Ectodermal cell (in vitro differentiated cells): Measurements from ENCODE around the gene MCAM. TPM values are rescaled to one million over a fixed set of nuclear protein-coding genes. Genes with fewer than 3 reads are reported as not detected.

Experiments
- H3K27ac ChIP-seq: 2 replicates; pipeline ENCODE4 v1.7.0; 2013; ENCODE audit warnings: mild to moderate bottlenecking, low read depth, low read length; ENCODE audit not compliant: insufficient read depth, poor library complexity, severe bottlenecking
- H3K27me3 ChIP-seq: 2 replicates; pipeline ENCODE4 v1.7.0; 2013; ENCODE audit warnings: mild to moderate bottlenecking, low read length; ENCODE audit not compliant: insufficient read depth, control insufficient read depth, poor library complexity, severe bottlenecking
- H3K36me3 ChIP-seq: one replicate; pipeline ENCODE4 v1.7.0; 2013; ENCODE audit warnings: low read length; ENCODE audit not compliant: control insufficient read depth, insufficient read depth
- H3K4me1 ChIP-seq: one replicate; pipeline ENCODE4 v1.7.0; 2013; ENCODE audit warnings: low read length; ENCODE audit not compliant: control insufficient read depth, insufficient read depth
- H3K4me3 ChIP-seq: 2 replicates; pipeline ENCODE4 v1.7.0; 2013; ENCODE audit warnings: low read depth, low read length, control low read depth; ENCODE audit not compliant: insufficient read depth
- H3K9me3 ChIP-seq: 2 replicates; pipeline ENCODE4 v1.7.0; 2013; ENCODE audit warnings: mild to moderate bottlenecking, low read length, moderate library complexity; ENCODE audit not compliant: control insufficient read depth
- WGBS, 2 experiments: methylation state at CpG; one replicate each; pipeline ENCODE4 v1.1.7; 2013; ENCODE audit warnings: missing lambda C conversion rate in 2 of 2; 5-methylcytosine and 5-hydroxymethylcytosine counted together
- polyA plus RNA-seq, 4 experiments: library from polyadenylated mRNA; stranded (reverse); fragments of 50-300 nt; gene quantifications; one replicate each; pipeline ENCODE4 v1.2.3, GENCODE V29; 2013

MCAM gene, protein sequence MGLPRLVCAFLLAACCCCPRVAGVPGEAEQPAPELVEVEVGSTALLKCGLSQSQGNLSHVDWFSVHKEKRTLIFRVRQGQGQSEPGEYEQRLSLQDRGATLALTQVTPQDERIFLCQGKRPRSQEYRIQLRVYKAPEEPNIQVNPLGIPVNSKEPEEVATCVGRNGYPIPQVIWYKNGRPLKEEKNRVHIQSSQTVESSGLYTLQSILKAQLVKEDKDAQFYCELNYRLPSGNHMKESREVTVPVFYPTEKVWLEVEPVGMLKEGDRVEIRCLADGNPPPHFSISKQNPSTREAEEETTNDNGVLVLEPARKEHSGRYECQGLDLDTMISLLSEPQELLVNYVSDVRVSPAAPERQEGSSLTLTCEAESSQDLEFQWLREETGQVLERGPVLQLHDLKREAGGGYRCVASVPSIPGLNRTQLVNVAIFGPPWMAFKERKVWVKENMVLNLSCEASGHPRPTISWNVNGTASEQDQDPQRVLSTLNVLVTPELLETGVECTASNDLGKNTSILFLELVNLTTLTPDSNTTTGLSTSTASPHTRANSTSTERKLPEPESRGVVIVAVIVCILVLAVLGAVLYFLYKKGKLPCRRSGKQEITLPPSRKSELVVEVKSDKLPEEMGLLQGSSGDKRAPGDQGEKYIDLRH
- 22.8 TPM for polyA plus RNA-seq (2013, experiment 1 of 4)
- 36.1 TPM for polyA plus RNA-seq (2013, experiment 2 of 4)
- 21.1 TPM for polyA plus RNA-seq (2013, experiment 3 of 4)
- 23.8 TPM for polyA plus RNA-seq (2013, experiment 4 of 4)

DNA sequence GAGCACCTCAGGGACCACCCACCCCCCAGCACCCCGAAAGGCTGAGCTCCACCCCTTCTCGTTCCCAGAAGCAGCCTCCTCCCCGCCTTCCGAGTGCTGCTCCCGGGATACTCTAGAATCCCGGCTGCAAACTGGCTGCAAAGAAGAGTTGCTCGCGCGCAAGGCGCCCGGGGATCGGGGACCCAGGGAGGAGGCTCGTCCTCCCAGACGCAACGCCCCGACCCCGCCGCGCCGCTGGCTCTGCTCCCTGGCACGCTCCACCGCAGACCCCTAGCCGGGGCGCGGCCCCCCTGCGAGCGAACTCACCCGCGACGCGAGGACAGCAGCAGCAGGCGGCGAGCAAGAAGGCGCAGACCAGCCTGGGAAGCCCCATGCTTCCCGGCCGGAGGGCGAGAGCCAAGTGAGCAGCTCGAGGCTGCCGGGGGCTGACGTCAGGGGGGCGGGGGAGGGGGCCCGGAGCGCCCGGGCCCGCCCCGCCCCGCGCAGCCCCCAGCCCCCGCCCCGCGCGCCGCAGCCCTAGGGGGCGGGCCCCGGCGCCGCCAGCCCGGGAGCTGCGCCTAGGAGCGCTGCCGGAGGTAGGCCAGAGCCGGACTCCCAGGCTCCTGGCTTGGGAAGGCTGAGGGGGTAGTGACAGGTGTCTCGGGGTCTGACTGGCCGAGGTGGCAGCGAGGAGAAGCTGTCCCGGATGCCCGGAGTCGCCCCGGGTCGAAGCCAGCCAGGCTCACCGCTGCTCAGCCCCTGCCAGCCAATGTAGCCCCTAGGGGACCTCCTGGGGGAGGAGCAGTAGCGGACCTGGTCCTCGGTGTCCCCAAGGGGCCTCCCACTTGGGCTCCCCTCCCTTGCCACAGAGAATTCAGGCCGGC is at the start of gene MCAM:
Gene MCAM (minus strand): TSS at position 402 of the 863 bp plus-strand sequence. CDS start 29 bp downstream, at position 373.
- H3K27ac ChIP-seq: no peak within 1 kb of the TSS
- H3K4me3 ChIP-seq: peak within 1 kb of the TSS; percentile 41
- H3K27me3 ChIP-seq: peaks cover 32% of the 10 kb centered on the region
- H3K36me3 ChIP-seq: peaks cover 3% of the 10 kb centered on the region
- 1% methylated on average over 74 of the region's 74 CpGs for WGBS, 2 experiments
- no peaks in the 10 kb centered on the region for H3K9me3 ChIP-seq
- H3K4me1 ChIP-seq: peaks cover 52% of the 10 kb centered on the region

DNA sequence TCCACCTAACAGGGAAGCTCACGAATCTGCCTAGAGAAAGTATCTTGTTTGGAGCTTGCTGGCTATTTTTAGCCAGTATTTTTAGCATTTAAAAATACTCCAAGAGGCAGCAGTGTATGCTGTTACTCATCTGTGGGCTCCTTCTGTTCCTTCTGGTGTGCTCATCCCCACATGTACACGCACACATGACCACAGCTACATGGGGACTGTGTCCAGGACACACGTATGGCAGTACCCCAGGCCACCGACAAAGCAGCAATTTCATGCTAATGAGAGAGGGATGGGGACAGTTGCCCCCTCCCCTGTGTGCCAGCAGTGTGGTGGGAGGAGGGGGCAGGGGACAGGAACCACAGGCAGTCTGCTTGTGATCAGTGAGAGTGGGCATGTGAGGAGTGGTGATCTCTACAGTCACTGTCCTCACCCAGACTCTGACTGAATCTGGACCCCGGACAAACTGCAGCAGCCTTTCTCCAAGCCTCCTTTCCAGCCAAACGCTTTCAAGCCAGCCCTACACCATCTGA is 48.2 kb upstream of the MCAM start:
- no peaks in the 10 kb centered on the region for H3K9me3 ChIP-seq
- WGBS, 2 experiments: 77 to 81% methylated on average over 6 of the region's 6 CpGs
- H3K4me3 ChIP-seq: no peak overlapping the region
- H3K4me1 ChIP-seq: peaks cover 56% of the 10 kb centered on the region
- peaks cover 38% of the 10 kb centered on the region for H3K27me3 ChIP-seq
- H3K36me3 ChIP-seq: no peaks in the 10 kb centered on the region
- H3K27ac ChIP-seq: no peak overlapping the region

DNA sequence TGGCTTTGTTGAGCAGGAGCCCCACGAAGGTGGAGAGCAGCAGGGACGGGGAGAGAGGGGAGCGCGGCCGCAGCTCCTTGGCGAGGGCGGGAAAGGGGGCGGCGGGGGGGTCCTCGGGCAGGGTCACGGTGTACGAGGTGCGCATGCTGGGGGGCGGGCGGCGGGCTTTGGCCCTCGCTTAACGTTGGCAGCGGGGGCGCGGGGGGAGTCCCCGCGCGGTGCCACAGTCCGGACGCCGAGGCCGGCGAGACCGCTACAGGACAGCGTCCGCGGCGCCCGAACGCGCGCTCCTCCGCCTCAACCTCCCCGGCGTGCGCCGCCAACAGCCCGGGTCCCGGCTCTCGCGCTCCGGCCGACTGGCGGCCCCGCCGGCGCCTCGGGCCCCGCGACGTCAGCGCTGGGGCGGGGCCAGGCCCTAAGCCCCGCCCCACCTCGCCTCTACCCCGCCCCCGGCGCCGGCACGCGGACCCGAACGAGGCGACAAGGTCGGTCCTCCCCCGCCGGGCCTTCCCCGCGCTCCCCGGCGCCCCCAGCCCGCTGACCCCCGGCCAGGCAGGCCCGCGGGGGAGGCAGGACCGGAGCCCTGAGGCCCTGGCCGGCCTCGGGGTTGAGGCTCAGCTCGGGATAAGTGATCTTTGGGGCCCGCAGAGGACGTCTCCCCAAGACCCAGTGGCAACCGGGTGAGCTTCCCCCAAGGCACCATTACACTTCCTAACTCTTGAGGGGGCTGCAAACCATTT is 47.1 kb upstream of the MCAM start:
- Histone ChIP-seq H3K9me3 (no peaks in the 10 kb centered on the region), H3K27ac (no peak overlapping the region), H3K36me3 (peaks cover 3% of the 10 kb centered on the region), H3K4me3 (peak overlapping the region; percentile 36), H3K27me3 (peaks cover 38% of the 10 kb centered on the region), H3K4me1 (peaks cover 55% of the 10 kb centered on the region)
- 4% methylated on average over 88 of the region's 88 CpGs for WGBS, 2 experiments

DNA sequence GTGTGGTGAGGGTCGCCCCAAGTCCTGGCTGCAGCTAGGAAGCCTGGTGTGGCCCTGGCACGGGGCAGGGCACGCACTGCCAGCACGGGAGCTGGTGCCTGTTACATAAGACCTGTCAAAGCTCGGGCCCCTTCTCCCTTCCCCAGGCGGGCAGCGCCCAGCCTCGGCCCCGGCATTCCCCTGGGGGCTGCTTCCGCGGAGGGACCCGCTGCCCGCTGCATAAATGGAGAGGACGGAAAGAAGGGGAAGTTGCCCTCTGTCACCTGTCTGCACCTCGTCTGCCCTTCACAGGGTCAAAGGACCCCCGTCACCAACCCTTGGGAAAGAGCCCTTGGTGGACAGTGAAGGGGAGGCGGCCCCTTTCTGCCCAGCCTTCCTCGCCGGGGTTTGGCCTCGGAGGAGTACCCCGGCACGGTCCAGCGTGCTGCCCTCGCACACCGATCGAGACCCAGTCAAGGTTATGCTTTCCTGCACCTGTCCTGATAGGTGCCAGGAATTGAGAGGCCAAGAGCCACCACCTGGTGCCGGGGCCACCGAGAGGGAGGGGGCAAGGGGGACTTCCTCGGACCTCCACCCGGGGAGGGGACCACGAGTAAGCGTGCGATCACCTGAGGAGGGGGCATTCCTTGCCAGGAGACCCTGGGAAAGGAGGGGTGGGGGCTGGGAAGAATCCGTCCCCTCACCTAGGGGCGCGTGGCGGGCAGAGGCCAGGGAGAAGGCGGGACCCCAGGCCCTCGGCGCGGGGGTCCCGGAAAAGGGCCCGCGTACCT is 46.3 kb upstream of the MCAM start:
- WGBS, 2 experiments: 60 to 61% methylated on average over 44 of the region's 44 CpGs
- Histone ChIP-seq H3K27ac (no peak overlapping the region), H3K36me3 (peaks cover 5% of the 10 kb centered on the region), H3K9me3 (no peaks in the 10 kb centered on the region), H3K4me1 (peaks cover 47% of the 10 kb centered on the region), H3K27me3 (peaks cover 38% of the 10 kb centered on the region), H3K4me3 (peak overlapping the region; percentile 36)

DNA sequence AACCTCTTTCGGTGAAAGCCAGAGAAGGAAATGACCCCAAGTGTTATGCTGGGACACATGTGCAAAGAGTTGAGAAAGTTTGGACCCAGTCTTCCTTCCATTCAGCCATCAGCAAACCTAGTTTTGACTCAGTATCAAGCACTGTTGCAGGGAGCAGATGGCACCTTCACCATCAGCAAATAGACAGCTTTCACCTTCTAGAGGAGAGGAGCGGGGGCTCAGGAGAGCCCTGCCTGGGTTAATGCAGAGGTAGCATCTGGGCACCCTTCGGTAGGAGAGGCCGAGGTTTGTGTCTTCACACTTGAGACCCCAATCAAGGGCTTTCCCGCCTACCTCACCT is 45.8 kb upstream of the MCAM start:
- no peak overlapping the region for H3K4me3 ChIP-seq

DNA sequence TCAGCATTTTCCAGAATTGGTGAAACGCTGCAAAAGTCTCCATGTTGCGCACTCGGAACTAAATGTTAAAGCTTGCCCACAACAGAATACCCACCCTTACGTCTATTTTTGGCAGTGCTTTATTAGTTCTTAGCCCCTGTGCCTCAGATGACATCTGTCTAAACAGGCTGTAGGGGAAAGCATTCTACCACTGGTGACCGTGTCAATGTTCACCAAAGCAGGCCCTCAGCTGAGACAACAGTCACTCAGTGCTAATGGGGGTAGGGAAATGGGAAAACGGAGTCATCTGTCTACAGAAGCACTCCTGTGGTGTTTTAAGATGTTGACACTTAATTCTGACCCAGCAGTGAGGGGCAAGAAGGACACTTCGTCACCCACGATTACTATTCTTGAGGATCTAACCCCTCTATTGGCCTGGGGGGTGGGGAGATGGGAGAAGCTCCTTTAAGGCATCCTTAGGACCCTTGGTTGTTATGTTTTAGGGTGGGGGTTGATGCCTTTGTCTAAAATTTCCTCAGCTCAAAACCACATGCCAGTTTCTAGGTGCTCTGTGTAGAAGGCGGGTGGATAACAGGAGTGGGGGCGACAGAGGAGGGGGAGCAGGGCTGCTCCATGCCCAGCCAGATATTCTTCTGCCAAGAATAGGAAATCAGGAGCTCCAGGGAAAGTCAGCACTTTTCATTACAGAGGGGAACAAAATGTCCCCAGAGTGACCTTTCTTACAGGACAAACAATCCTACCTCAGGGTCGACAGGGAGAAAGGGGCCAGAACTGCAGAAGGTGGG is 45.2 kb upstream of the MCAM start:
- Histone ChIP-seq H3K27me3 (peaks cover 38% of the 10 kb centered on the region), H3K36me3 (peaks cover 5% of the 10 kb centered on the region), H3K4me3 (no peak overlapping the region), H3K4me1 (peaks cover 36% of the 10 kb centered on the region), H3K27ac (no peak overlapping the region), H3K9me3 (no peaks in the 10 kb centered on the region)
- WGBS, 2 experiments: 78 to 80% methylated on average over 11 of the region's 11 CpGs

More for the DNA sequence above, 45.8 kb upstream of the MCAM start:
- Histone ChIP-seq H3K4me1 (peaks cover 41% of the 10 kb centered on the region), H3K27me3 (peaks cover 38% of the 10 kb centered on the region), H3K9me3 (no peaks in the 10 kb centered on the region), H3K27ac (no peak overlapping the region), H3K36me3 (peaks cover 5% of the 10 kb centered on the region)
- WGBS, 2 experiments: 92 to 96% methylated on average over 5 of the region's 5 CpGs

DNA sequence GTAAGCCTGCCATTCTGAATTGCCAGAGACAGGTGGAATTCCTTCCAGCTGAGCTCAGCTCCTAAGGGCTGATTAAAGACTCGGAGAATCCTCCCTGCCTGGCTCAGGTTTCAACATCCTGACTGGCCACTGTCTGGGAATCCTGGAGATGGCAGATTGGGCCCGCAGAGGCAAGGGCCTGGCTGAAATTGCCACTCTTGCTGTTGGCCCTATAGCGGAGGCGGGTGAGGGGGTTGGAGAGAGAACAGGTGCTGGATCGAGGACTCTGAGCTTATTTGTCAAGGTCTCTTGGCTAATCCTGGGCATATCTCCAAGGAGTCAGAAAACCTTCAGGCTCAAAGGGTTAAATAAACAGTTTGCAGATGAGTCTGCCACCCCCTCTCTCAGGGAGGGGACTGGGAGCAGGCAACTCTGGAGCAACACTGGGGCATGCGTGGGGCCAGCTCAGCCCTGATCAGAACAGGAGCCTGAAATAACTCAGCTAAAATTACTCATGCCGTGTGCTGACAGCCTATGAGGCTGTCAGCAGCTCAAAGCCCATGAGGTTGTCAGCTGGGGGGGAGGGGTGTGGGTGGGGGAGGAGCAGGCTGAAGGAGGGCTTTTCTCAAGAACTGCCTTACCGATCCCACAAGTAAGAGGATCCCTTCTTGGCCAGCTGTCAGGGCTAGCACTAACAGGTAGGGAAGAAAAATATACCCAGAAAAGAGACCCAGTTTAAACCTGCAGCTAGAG is 44.3 kb upstream of the MCAM start:
- H3K36me3 ChIP-seq: peaks cover 5% of the 10 kb centered on the region
- 8 to 10% methylated on average over 8 of the region's 8 CpGs for WGBS, 2 experiments
- no peak overlapping the region for H3K4me3 ChIP-seq
- H3K27ac ChIP-seq: no peak overlapping the region
- H3K9me3 ChIP-seq: no peaks in the 10 kb centered on the region
- peaks cover 38% of the 10 kb centered on the region for H3K27me3 ChIP-seq
- peaks cover 33% of the 10 kb centered on the region for H3K4me1 ChIP-seq
